ENCODE results near the gene SLC5A9. TPM values are rescaled to one million over a fixed set of nuclear protein-coding genes. Genes with fewer than 3 reads are reported as not detected.
"Not testable (repeated sequence)": the region's sequence is repeated elsewhere in the genome, so short reads cannot be mapped to it uniquely, and the experiment has no call there.

SLC5A9 gene
- total RNA-seq, 2 experiments from 2014 or later, result not detected

DNA sequence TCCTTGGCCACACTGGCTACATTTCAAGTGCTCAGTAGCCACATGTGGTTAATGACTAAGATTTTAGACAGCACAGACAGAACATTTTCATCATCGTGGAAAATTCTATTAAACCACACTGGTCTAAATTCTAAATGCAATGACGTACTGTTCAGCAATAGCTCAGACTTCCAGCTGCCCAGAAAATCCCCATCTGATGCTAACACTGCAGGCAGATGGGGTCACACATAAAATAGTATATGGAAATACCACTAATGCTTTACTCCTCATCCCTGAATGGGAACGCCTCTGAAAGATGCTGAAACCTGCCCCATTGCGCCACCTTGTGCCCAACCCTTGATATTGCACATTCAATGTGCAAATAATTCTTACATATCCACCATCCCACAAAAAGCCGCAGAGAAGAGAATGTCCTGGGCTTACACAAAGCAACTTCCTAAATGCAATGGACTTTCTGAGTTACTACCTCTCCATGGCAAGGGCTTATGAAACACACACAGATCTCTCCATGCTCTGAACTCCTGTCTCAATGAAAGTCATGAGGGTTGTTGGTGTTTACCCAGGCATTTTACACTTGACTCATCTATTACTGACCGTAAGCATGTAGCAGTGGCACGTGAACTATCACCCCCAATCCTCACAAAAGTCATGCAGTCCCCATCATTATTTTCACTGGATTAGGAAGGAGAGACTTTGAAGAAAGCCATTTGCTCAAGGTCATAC is 20.3 kb upstream of the SLC5A9 start:
- Mint-ChIP-seq H3K27me3 (peaks cover 2% of the 10 kb centered on the region), H3K27ac (no peak overlapping the region), H3K4me3 (no peak overlapping the region), H3K36me3 (ENCODE audit: low read depth) (no peaks in the 10 kb centered on the region), H3K4me1 (no peaks in the 10 kb centered on the region), H3K9me3 (no peaks in the 10 kb centered on the region)
- ChIA-PET POLR2A (no interaction called here), CTCF (interaction anchor here (1.0 to 4.4 kb wide), 4 partner anchors 28 to 108 kb away, joined by 3 to 27 read pairs (median 6); no protein-coding TSS in a partner anchor)
- peak; percentile 59 for DNase-seq

DNA sequence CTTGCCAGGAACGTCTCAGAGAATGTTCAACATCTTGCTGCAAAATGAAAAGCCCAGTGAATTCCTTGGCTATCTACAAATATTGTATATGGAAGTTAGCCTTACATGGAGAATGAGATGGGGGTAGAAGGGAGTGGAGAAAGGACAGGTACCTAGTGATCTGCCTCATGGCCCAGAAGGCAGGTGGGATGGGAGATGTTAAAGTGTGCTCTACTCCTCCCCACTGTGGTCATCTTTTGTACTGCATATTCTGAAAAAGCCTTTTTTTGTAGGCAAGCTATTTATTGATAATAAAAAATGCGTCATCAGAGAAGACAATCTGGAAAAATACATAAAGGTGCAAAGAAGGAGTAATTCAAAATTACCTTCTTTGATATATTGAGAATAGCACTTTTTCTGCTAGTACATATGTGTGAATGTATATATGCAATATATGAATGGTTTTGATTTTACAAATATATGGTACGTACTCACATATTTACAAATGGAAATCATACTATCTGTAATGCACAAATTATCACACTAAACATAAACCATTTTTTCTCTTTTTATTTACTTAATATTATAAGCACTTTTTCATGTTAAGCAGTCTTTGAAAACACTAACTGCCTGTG is 19.1 kb upstream of the SLC5A9 start:
- Mint-ChIP-seq H3K4me3 (no peak overlapping the region), H3K4me1 (no peaks in the 10 kb centered on the region), H3K36me3 (ENCODE audit: low read depth) (no peaks in the 10 kb centered on the region), H3K27ac (no peak overlapping the region), H3K27me3 (peaks cover 2% of the 10 kb centered on the region), H3K9me3 (no peaks in the 10 kb centered on the region)
- CTCF ChIA-PET, result interaction anchor here (1.0 to 4.4 kb wide), 5 partner anchors 8 to 110 kb away, joined by 3 to 27 read pairs (median 5); no protein-coding TSS in a partner anchor
- POLR2A ChIA-PET, result no interaction called here
- no peak for DNase-seq

GRCh38 chr1:48205522-48205921 is 17.0 kb upstream of the SLC5A9 start:
- Mint-ChIP-seq H3K27me3 (no peaks in the 10 kb centered on the region), H3K27ac (no peak overlapping the region)
- CTCF ChIA-PET, result interaction anchor here (0.7 kb wide), 1 partner anchor 96 kb away, joined by 3 read pairs; no protein-coding TSS in a partner anchor

GRCh38 chr1:48206371-48206770 is 16.1 kb upstream of the SLC5A9 start:
- ChIA-PET CTCF (interaction anchor here (0.6 to 1.5 kb wide), 2 partner anchors 11 to 18 kb away, joined by 3 read pairs; no protein-coding TSS in a partner anchor), POLR2A (no interaction called here)
- Mint-ChIP-seq H3K4me3 (no peak overlapping the region), H3K4me1 (no peaks in the 10 kb centered on the region), H3K27ac (no peak overlapping the region), H3K36me3 (ENCODE audit: low read depth) (no peaks in the 10 kb centered on the region), H3K27me3 (no peaks in the 10 kb centered on the region), H3K9me3 (no peaks in the 10 kb centered on the region)
- DNase-seq, result no peak

More at GRCh38 chr1:48205522-48205921, 17.0 kb upstream of the SLC5A9 start:
- no peaks in the 10 kb centered on the region for H3K36me3 Mint-ChIP-seq (ENCODE audit: low read depth)
- POLR2A ChIA-PET, result no interaction called here
- no peak for DNase-seq
- no peaks in the 10 kb centered on the region for H3K4me1 Mint-ChIP-seq
- no peak overlapping the region for H3K4me3 Mint-ChIP-seq
- H3K9me3 Mint-ChIP-seq, result no peaks in the 10 kb centered on the region

DNA sequence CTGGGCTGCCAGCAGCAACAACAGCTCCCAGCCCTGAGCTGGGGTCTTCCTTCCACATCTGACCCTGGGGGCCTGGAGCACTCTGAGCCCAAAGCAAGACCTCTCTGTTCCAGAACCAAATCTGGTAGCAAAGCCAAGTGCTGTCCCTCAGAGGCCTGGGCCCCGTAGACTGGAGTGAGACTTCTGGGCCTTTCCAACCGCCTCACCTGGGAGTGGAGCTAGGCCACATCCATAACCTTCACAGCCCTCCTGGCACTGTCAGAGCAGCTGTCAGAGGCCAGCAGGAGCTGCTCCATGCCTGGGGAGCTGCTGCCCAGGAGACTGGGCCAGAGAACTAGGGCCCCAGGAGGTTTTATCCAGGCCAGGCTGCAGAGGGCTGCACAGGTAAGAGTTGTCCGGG is 15.4 kb upstream of the SLC5A9 start:
- Mint-ChIP-seq H3K4me3 (no peak overlapping the region), H3K27me3 (no peaks in the 10 kb centered on the region), H3K27ac (no peak overlapping the region), H3K36me3 (ENCODE audit: low read depth) (no peaks in the 10 kb centered on the region), H3K9me3 (no peaks in the 10 kb centered on the region), H3K4me1 (no peaks in the 10 kb centered on the region)
- POLR2A ChIA-PET, result no interaction called here
- DNase-seq, result no peak
- CTCF ChIA-PET, result interaction anchor here (1.5 kb wide), 1 partner anchor 10 kb away, joined by 3 read pairs; no protein-coding TSS in a partner anchor

DNA sequence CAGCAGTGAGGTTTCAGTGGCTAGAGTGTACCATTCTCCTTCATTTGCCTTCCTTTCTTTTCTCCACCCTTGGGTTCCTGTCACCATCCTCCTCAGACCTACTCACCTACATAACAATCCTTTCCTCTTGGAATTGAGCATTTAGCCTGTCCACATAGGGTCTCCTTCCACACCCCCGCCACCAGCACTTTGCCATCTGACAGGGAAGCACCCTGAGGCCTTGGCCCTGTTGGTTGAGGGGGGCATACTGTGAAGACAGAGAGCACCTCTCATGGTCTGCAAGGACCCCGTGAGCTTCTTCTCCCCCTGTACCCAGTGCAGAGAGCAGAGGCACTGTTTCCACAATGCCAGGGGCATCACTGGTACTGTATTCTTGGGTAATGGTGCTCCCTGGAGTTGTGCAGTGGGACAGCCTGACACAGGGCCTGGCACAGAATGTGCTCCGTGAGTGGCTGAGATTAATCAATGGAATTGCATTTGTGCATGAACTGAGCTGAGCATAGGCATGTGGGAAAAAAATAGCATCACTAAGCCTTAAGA is 14.9 kb upstream of the SLC5A9 start:
- ChIA-PET CTCF (interaction anchor here (1.5 kb wide), 1 partner anchor 9 kb away, joined by 3 read pairs; no protein-coding TSS in a partner anchor), POLR2A (no interaction called here)
- Mint-ChIP-seq H3K27ac (no peak overlapping the region), H3K9me3 (no peaks in the 10 kb centered on the region), H3K4me3 (no peak overlapping the region), H3K27me3 (peaks cover under 1% of the 10 kb centered on the region), H3K36me3 (ENCODE audit: low read depth) (no peaks in the 10 kb centered on the region), H3K4me1 (no peaks in the 10 kb centered on the region)
- no peak for DNase-seq

- no peak for DNase-seq
- Mint-ChIP-seq H3K9me3 (no peaks in the 10 kb centered on the region), H3K4me1 (no peaks in the 10 kb centered on the region), H3K36me3 (ENCODE audit: low read depth) (no peaks in the 10 kb centered on the region), H3K27me3 (peaks cover 3% of the 10 kb centered on the region), H3K4me3 (no peak overlapping the region), H3K27ac (no peak overlapping the region)
- ChIA-PET CTCF (interaction anchor here (1.1 kb wide), 1 partner anchor 114 kb away, joined by 3 read pairs; no protein-coding TSS in a partner anchor), POLR2A (no interaction called here)
Observed at GRCh38 chr1:48208251-48208650, 14.3 kb upstream of the SLC5A9 start.

- Mint-ChIP-seq H3K4me3 (no peak overlapping the region), H3K36me3 (ENCODE audit: low read depth) (no peaks in the 10 kb centered on the region), H3K4me1 (no peaks in the 10 kb centered on the region), H3K27ac (no peak overlapping the region), H3K9me3 (no peaks in the 10 kb centered on the region), H3K27me3 (peaks cover 5% of the 10 kb centered on the region)
- CTCF ChIA-PET, result interaction anchor here (1.1 kb wide), 1 partner anchor 115 kb away, joined by 3 read pairs; no protein-coding TSS in a partner anchor
- POLR2A ChIA-PET, result no interaction called here
- DNase-seq, result no peak
Observed at GRCh38 chr1:48208652-48209051, 13.9 kb upstream of the SLC5A9 start.

DNA sequence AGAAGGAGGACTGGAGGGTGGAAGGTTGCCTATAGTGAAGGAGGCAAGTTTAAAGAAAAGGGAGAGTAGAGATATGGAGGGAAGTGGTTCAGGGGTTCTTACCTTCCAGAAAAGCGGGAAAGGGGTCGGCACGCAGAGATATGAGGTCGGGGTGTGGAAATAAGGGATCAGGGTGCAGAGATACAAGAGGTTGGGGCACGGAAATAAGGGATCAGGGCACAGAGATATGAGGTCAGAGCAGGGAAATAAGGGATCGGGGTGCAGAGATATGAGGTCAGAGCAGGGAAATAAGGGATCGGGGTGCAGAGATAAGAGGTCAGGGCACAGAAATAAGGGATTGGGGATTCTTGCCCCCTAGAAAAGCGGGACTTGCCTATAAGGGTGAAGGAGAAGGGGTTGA is 9.1 kb upstream of the SLC5A9 start:
- DNase-seq; H3K9me3 Mint-ChIP-seq; H3K27ac Mint-ChIP-seq; CTCF ChIA-PET; POLR2A ChIA-PET; H3K4me3 Mint-ChIP-seq; H3K4me1 Mint-ChIP-seq; H3K27me3 Mint-ChIP-seq; H3K36me3 Mint-ChIP-seq (ENCODE audit: low read depth): not testable (repeated sequence)

DNA sequence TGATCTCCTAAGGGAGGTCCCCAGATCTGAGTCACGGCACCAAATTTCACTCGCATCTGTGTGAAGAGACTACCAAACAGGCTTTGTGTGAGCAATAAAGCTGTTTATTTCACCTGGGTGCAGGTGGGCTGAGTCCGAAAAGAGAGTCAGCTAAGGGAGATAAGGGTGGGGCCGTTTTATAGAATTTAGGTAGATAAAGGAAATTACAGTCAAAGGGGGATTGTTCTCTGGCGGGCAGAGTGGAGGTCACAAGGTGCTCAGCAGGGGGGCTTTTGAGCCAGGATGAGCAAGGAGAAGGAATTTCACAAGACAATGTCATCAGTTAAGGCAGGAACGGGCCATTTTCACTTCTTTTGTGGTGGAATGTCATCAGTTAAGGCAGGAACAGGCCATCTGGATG is 8.2 kb upstream of the SLC5A9 start:
- H3K4me3 Mint-ChIP-seq; H3K36me3 Mint-ChIP-seq (ENCODE audit: low read depth); H3K27ac Mint-ChIP-seq; POLR2A ChIA-PET; H3K27me3 Mint-ChIP-seq; H3K4me1 Mint-ChIP-seq; CTCF ChIA-PET; H3K9me3 Mint-ChIP-seq; DNase-seq: not testable (repeated sequence)

DNA sequence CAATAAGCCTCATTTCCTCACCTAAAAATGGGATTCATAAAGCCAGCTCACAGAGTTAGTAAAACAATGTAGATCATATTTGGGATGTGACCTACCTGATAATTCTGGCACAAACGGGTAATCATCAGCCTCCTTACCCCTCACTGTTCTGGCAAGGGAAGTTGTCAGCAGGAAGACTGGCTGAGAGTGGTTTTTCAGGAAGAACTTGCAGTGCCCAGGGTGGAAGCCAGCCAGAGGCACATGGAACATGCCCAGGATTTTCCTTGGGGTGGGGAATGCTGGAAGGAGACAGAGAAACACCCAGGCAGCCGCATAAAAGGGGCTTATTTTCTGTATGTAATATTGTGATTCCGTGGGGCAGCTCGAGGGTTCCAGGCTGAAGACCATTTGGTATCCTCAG is 7.7 kb upstream of the SLC5A9 start:
- Mint-ChIP-seq H3K27ac (no peak overlapping the region), H3K36me3 (ENCODE audit: low read depth) (no peaks in the 10 kb centered on the region), H3K27me3 (peaks cover 6% of the 10 kb centered on the region), H3K4me3 (no peak overlapping the region), H3K9me3 (no peaks in the 10 kb centered on the region), H3K4me1 (no peaks in the 10 kb centered on the region)
- POLR2A ChIA-PET, result no interaction called here
- DNase-seq, result no peak
- CTCF ChIA-PET, result no interaction called here

GRCh38 chr1:48215222-48215621 is 7.3 kb upstream of the SLC5A9 start:
- CTCF ChIA-PET, result no interaction called here
- no peak overlapping the region for H3K27ac Mint-ChIP-seq

GRCh38 chr1:48215889-48216288 is 6.6 kb upstream of the SLC5A9 start:
- POLR2A ChIA-PET, result no interaction called here
- CTCF ChIA-PET, result no interaction called here
- Mint-ChIP-seq H3K9me3 (no peaks in the 10 kb centered on the region), H3K4me1 (no peaks in the 10 kb centered on the region), H3K4me3 (no peak overlapping the region), H3K27ac (no peak overlapping the region), H3K27me3 (peaks cover 6% of the 10 kb centered on the region), H3K36me3 (ENCODE audit: low read depth) (no peaks in the 10 kb centered on the region)
- no peak for DNase-seq

More at GRCh38 chr1:48215222-48215621, 7.3 kb upstream of the SLC5A9 start:
- DNase-seq, result no peak
- H3K4me3 Mint-ChIP-seq, result no peak overlapping the region
- no peaks in the 10 kb centered on the region for H3K9me3 Mint-ChIP-seq
- peaks cover 6% of the 10 kb centered on the region for H3K27me3 Mint-ChIP-seq
- POLR2A ChIA-PET, result no interaction called here
- no peaks in the 10 kb centered on the region for H3K36me3 Mint-ChIP-seq (ENCODE audit: low read depth)
- H3K4me1 Mint-ChIP-seq, result no peaks in the 10 kb centered on the region
